ENCODE results near the gene PTPN1. TPM values are rescaled to one million over a fixed set of nuclear protein-coding genes. Genes with fewer than 3 reads are reported as not detected.

The PTPN1 gene
- polyA plus RNA-seq, 4 donors, result 6.5 to 18.0 (median 12.6) TPM

GRCh38 chr20:50607850-50608749, 97.9 kb downstream of the PTPN1 start:
- H3K36me3 ChIP-seq (ENCODE audit: control insufficient read depth in 3 of 3, insufficient read depth in 2 of 3, low read depth in 1 of 3, low read length in 3 of 3), result peaks cover 0 to 2% (median 0%) of the 10 kb centered on the region in 3 donors
- WGBS, 3 donors, result 86 to 92% (median 92%) methylated on average over 31 to 32 of the region's 32 CpGs
- no peaks in the 10 kb centered on the region for H3K27me3 ChIP-seq (ENCODE audit: control insufficient read depth in 3 of 3, insufficient read depth in 3 of 3, low read length in 3 of 3)
- FAIRE-seq, result no peak
- H3K27ac ChIP-seq (ENCODE audit: low read depth in 1 of 3, low read length in 2 of 3), result no peak overlapping the region
- no peaks in the 10 kb centered on the region for H3K4me1 ChIP-seq (ENCODE audit: control insufficient read depth in 3 of 3, insufficient read depth in 2 of 3, low read depth in 1 of 3, low read length in 2 of 3)
- H3K9me3 ChIP-seq (ENCODE audit: control insufficient read depth in 2 of 2, insufficient read depth in 1 of 2, low read depth in 1 of 2, low read length in 1 of 2), result no peaks in the 10 kb centered on the region
- no peak overlapping the region for H3K4me3 ChIP-seq (ENCODE audit: low read depth in 1 of 3, low read length in 3 of 3)
- no peak for DNase-seq

- no peaks in the 10 kb centered on the region for H3K27me3 ChIP-seq (ENCODE audit: control insufficient read depth in 3 of 3, insufficient read depth in 3 of 3, low read length in 3 of 3)
- FAIRE-seq, result no peak
- H3K4me1 ChIP-seq (ENCODE audit: control insufficient read depth in 3 of 3, insufficient read depth in 2 of 3, low read depth in 1 of 3, low read length in 2 of 3), result no peaks in the 10 kb centered on the region
- peaks cover 0 to 2% (median 0%) of the 10 kb centered on the region in 3 donors for H3K36me3 ChIP-seq (ENCODE audit: control insufficient read depth in 3 of 3, insufficient read depth in 2 of 3, low read depth in 1 of 3, low read length in 3 of 3)
- no peak for DNase-seq
- WGBS, 3 donors, result 94 to 95% (median 95%) methylated on average over 12 to 13 of the region's 13 CpGs
- no peak overlapping the region for H3K27ac ChIP-seq (ENCODE audit: low read depth in 1 of 3, low read length in 2 of 3)
- H3K9me3 ChIP-seq (ENCODE audit: control insufficient read depth in 2 of 2, insufficient read depth in 1 of 2, low read depth in 1 of 2, low read length in 1 of 2), result no peaks in the 10 kb centered on the region
- no peak overlapping the region for H3K4me3 ChIP-seq (ENCODE audit: low read depth in 1 of 3, low read length in 3 of 3)
Observed at GRCh38 chr20:50608750-50609104, 98.5 kb downstream of the PTPN1 start.

DNA sequence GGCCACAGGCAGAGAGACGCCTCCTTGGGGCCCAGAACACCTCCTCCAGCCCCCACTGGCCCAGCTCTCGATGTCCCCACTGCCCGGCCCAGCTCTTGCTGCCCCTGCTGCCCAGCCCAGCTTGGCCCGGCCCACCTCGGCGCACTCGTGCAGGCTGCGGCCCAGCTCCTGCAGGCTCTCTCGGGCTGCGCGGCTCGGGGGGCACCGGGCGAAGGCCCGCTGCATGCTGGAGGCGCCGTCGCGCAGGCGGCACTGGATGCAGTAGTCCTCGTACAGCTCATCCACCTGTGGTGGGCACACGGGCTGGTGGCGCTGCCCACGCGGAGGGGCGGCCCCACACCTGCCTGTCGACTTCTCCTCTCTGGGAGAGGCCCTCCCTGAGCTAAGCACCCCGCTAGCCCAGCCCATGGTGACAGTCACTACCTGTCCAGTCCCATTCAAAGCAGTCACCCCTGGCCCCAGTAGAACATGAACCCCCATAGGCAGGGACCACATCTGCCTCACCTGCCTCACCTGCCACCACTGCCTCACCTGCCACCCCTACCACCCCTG, 99.3 kb downstream of the PTPN1 start:
- no peak for FAIRE-seq
- Histone ChIP-seq H3K9me3 (ENCODE audit: control insufficient read depth in 2 of 2, insufficient read depth in 1 of 2, low read depth in 1 of 2, low read length in 1 of 2) (no peaks in the 10 kb centered on the region), H3K27me3 (ENCODE audit: control insufficient read depth in 3 of 3, insufficient read depth in 3 of 3, low read length in 3 of 3) (no peaks in the 10 kb centered on the region), H3K36me3 (ENCODE audit: control insufficient read depth in 3 of 3, insufficient read depth in 2 of 3, low read depth in 1 of 3, low read length in 3 of 3) (peaks cover 0 to 2% (median 0%) of the 10 kb centered on the region in 3 donors), H3K4me3 (ENCODE audit: low read depth in 1 of 3, low read length in 3 of 3) (no peak overlapping the region), H3K4me1 (ENCODE audit: control insufficient read depth in 3 of 3, insufficient read depth in 2 of 3, low read depth in 1 of 3, low read length in 2 of 3) (no peaks in the 10 kb centered on the region), H3K27ac (ENCODE audit: low read depth in 1 of 3, low read length in 2 of 3) (no peak overlapping the region)
- DNase-seq, result no peak
- WGBS, 3 donors, result 93 to 95% (median 95%) methylated on average over 26 to 28 of the region's 28 CpGs

GRCh38 chr20:50610212-50610718, 100.1 kb downstream of the PTPN1 start:
- FAIRE-seq, result no peak
- DNase-seq, result no peak
- 54 to 73% (median 61%) methylated on average over 4 of the region's 4 CpGs for WGBS, 3 donors
- Histone ChIP-seq H3K9me3 (ENCODE audit: control insufficient read depth in 2 of 2, insufficient read depth in 1 of 2, low read depth in 1 of 2, low read length in 1 of 2) (no peaks in the 10 kb centered on the region), H3K36me3 (ENCODE audit: control insufficient read depth in 3 of 3, insufficient read depth in 2 of 3, low read depth in 1 of 3, low read length in 3 of 3) (peaks cover 0 to 2% (median 0%) of the 10 kb centered on the region in 3 donors), H3K27ac (ENCODE audit: low read depth in 1 of 3, low read length in 2 of 3) (no peak overlapping the region), H3K27me3 (ENCODE audit: control insufficient read depth in 3 of 3, insufficient read depth in 3 of 3, low read length in 3 of 3) (no peaks in the 10 kb centered on the region), H3K4me1 (ENCODE audit: control insufficient read depth in 3 of 3, insufficient read depth in 2 of 3, low read depth in 1 of 3, low read length in 2 of 3) (no peaks in the 10 kb centered on the region), H3K4me3 (ENCODE audit: low read depth in 1 of 3, low read length in 3 of 3) (no peak overlapping the region)

GRCh38 chr20:50611128-50611810, 101.1 kb downstream of the PTPN1 start:
- Histone ChIP-seq H3K9me3 (ENCODE audit: control insufficient read depth in 2 of 2, insufficient read depth in 1 of 2, low read depth in 1 of 2, low read length in 1 of 2) (no peaks in the 10 kb centered on the region), H3K4me1 (ENCODE audit: control insufficient read depth in 3 of 3, insufficient read depth in 2 of 3, low read depth in 1 of 3, low read length in 2 of 3) (no peaks in the 10 kb centered on the region), H3K27me3 (ENCODE audit: control insufficient read depth in 3 of 3, insufficient read depth in 3 of 3, low read length in 3 of 3) (no peaks in the 10 kb centered on the region), H3K36me3 (ENCODE audit: control insufficient read depth in 3 of 3, insufficient read depth in 2 of 3, low read depth in 1 of 3, low read length in 3 of 3) (peaks cover 0 to 2% (median 0%) of the 10 kb centered on the region in 3 donors), H3K27ac (ENCODE audit: low read depth in 1 of 3, low read length in 2 of 3) (no peak overlapping the region), H3K4me3 (ENCODE audit: low read depth in 1 of 3, low read length in 3 of 3) (no peak overlapping the region)
- DNase-seq (no peak), FAIRE-seq (no peak)
- 75 to 81% (median 78%) methylated on average over 15 of the region's 15 CpGs for WGBS, 3 donors

DNA sequence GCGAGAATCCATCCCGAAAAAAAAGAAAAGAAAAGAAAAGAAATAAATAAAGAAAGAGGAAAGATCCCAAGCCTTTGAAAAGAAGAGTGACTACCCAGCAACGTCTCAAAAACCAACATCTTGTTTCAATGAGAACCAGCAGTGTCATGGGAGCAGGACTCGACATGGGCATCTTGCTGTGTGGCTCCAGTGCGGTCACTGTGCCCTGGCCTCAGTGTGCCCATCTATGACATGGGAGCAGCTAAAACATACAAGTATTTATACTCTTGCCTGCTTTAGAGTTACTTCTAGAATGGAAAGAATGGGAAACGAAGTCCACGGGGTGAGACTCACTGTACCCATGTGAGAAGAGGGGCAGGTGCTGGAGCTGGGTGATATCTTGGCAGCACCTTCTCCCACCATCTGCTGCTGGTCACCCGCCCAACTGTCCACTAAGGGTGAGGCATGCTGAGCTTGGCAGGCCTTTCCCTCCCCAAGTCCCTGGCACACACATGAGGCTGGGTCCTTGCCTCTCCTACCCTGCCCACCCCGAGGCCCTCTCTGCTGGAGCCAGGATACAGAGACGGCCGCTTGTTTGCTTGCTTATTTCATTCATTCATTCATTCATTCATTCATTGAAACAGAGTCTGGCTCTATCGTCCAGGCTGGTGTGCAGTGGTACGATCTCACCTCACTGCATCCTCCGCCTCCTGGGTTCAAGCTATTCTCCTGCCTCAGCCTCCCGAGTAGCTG, 103.4 kb downstream of the PTPN1 start:
- Histone ChIP-seq H3K27ac (ENCODE audit: low read depth in 1 of 3, low read length in 2 of 3) (no peak overlapping the region), H3K4me1 (ENCODE audit: control insufficient read depth in 3 of 3, insufficient read depth in 2 of 3, low read depth in 1 of 3, low read length in 2 of 3) (no peaks in the 10 kb centered on the region), H3K27me3 (ENCODE audit: control insufficient read depth in 3 of 3, insufficient read depth in 3 of 3, low read length in 3 of 3) (no peaks in the 10 kb centered on the region), H3K4me3 (ENCODE audit: low read depth in 1 of 3, low read length in 3 of 3) (no peak overlapping the region), H3K9me3 (ENCODE audit: control insufficient read depth in 2 of 2, insufficient read depth in 1 of 2, low read depth in 1 of 2, low read length in 1 of 2) (no peaks in the 10 kb centered on the region), H3K36me3 (ENCODE audit: control insufficient read depth in 3 of 3, insufficient read depth in 2 of 3, low read depth in 1 of 3, low read length in 3 of 3) (peaks cover 0 to 2% (median 0%) of the 10 kb centered on the region in 3 donors)
- FAIRE-seq (no peak), DNase-seq (no peak)
- whole genome bisulfite sequencing, 3 donors, result 87 to 92% (median 89%) methylated on average over 15 of the region's 15 CpGs

GRCh38 chr20:50615407-50615806, 105.2 kb downstream of the PTPN1 start:
- Histone ChIP-seq H3K4me1 (ENCODE audit: control insufficient read depth in 3 of 3, insufficient read depth in 2 of 3, low read depth in 1 of 3, low read length in 2 of 3) (no peaks in the 10 kb centered on the region), H3K36me3 (ENCODE audit: control insufficient read depth in 3 of 3, insufficient read depth in 2 of 3, low read depth in 1 of 3, low read length in 3 of 3) (no peaks in the 10 kb centered on the region), H3K9me3 (ENCODE audit: control insufficient read depth in 2 of 2, insufficient read depth in 1 of 2, low read depth in 1 of 2, low read length in 1 of 2) (no peaks in the 10 kb centered on the region), H3K27me3 (ENCODE audit: control insufficient read depth in 3 of 3, insufficient read depth in 3 of 3, low read length in 3 of 3) (no peaks in the 10 kb centered on the region), H3K4me3 (ENCODE audit: low read depth in 1 of 3, low read length in 3 of 3) (no peak overlapping the region), H3K27ac (ENCODE audit: low read depth in 1 of 3, low read length in 2 of 3) (no peak overlapping the region)
- 86 to 92% (median 91%) methylated on average over 6 of the region's 6 CpGs for WGBS, 3 donors
- FAIRE-seq (no peak), DNase-seq (no peak)

DNA sequence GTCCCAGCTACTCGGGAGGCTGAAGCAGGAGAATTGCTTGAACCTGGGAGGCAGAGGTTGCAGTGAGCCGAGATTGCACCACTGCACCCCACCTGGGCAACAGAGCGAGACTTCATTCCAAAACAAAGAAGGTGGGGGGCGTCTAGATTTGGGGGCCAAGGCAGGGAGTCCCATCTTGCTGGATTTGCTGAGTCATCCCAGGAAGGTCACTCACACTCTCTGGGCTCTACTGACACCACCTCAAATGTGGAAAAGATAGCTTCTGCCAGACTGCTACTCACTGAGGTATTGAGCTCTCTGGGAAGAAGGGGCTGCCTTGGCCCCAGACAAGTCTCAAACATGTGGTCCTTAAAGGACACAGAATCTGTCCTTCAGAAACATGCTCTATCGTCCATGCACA, 106.8 kb downstream of the PTPN1 start:
- H3K9me3 ChIP-seq (ENCODE audit: control insufficient read depth in 2 of 2, insufficient read depth in 1 of 2, low read depth in 1 of 2, low read length in 1 of 2), result peaks cover 0 to 11% of the 10 kb centered on the region in 2 donors
- FAIRE-seq, result no peak

More for the DNA sequence above, 106.8 kb downstream of the PTPN1 start:
- Histone ChIP-seq H3K4me1 (ENCODE audit: control insufficient read depth in 3 of 3, insufficient read depth in 2 of 3, low read depth in 1 of 3, low read length in 2 of 3) (no peaks in the 10 kb centered on the region), H3K27ac (ENCODE audit: low read depth in 1 of 3, low read length in 2 of 3) (no peak overlapping the region), H3K4me3 (ENCODE audit: low read depth in 1 of 3, low read length in 3 of 3) (no peak overlapping the region), H3K36me3 (ENCODE audit: control insufficient read depth in 3 of 3, insufficient read depth in 2 of 3, low read depth in 1 of 3, low read length in 3 of 3) (no peaks in the 10 kb centered on the region), H3K27me3 (ENCODE audit: control insufficient read depth in 3 of 3, insufficient read depth in 3 of 3, low read length in 3 of 3) (no peaks in the 10 kb centered on the region)
- DNase-seq, result no peak
- 89 to 94% (median 89%) methylated on average over 5 of the region's 5 CpGs for WGBS, 3 donors
